ENCODE measurements around the gene FLCN. TPM values are rescaled to one million over a fixed set of nuclear protein-coding genes. Genes with fewer than 3 reads are reported as not detected.

Gene FLCN
- polyA plus RNA-seq, 2 of the 4 experiments (the other 2 are of a cell fraction) = 14.2 to 25.1 TPM

DNA sequence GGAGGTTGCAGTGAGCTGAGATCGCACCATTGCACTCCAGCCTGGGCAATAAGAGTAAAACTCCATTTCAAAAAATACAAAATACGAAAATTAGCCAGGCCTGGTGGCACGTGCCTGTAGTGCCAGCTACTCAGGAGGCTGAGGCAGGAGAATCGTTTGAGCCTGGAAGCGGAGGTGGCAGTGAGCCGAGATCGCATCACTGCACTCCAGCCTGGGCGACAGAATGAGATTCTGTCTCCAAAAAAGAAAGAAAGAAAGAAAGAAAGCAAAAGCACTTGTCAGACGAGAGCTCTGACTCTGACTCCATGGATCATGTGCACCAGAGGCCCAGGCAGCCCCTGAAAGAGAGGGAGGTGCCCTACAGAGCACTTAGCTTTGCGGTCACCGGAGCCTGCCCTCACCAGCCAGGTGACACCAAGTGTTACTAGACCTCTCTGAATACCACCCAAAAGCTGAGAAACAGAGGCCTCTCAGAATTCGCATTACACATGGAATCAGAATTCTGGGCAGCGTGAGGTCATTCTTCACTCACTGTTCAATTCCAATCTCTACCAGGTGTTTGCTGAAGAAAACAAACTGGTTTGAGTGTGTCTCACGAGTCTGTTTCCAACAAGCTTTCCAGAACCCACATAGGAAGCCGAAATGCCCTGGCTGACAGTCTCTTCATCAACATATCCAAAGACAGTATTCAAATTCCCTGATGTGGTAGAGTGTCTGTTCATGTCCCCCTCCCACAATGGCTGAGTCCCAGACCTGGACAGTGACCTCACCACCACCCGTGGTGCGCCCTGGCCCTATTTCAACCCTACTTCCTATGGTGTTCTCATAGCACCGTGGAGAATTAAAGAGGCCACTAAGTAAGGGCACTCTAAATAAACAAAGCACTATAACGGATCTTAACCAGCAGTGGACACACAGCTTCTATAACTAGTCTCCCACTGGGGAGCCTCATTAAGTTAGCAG is 1.5 kb downstream of the FLCN start:
- POLR2A ChIA-PET = interaction anchor here (0.6 to 0.7 kb wide), 2 partner anchors 23 to 45 kb away, joined by 3 to 4 read pairs; no protein-coding TSS in a partner anchor
- TF ChIP-seq POLR2A (IDR thresholded peaks at IDR 0.05; ENCODE audit: low read length) (no peak), RCOR1 (IDR thresholded peaks at IDR 0.05; ENCODE audit: low read depth, low read length) (no peak), MAZ (IDR thresholded peaks at IDR 0.05; ENCODE audit: borderline replicate concordance, low read depth, low read length) (no peak), ZSCAN20 (CRISPR knock-in tag; IDR thresholded peaks at IDR 0.05) (no peak), HOXB5 (CRISPR knock-in tag; IDR thresholded peaks at IDR 0.05) (no peak)
- 76% methylated on average over 19 of the region's 19 CpGs for WGBS (ENCODE audit: missing lambda C conversion rate)

GRCh38 chr17:17232303-17232621 is 4.7 kb downstream of the FLCN start:
- POLR2A ChIA-PET = no interaction called here
- FAIRE-seq (no peak), ATAC-seq (no peak), DNase-seq (ENCODE audit: low read depth in 1 of 2, low spot score in 1 of 2) (no peak)
- CTCF ChIA-PET = interaction anchor here (0.6 to 1.2 kb wide), 4 partner anchors 9 to 129 kb away, joined by 3 to 4 read pairs (median 4); no protein-coding TSS in a partner anchor
- H3K4me3 ChIP-seq = no peak overlapping the region
- WGBS (ENCODE audit: missing lambda C conversion rate) = 90% methylated on average over 11 of the region's 11 CpGs
- no peak for TF ChIP-seq NPAS2 (CRISPR knock-in tag; IDR thresholded peaks at IDR 0.05; ENCODE audit: borderline replicate concordance)
- TF ChIP-seq BHLHE40 (IDR thresholded peaks at IDR 0.05; ENCODE audit: low read depth, low read length) = no peak
- no peak for TF ChIP-seq MYC (IDR thresholded peaks at IDR 0.05; ENCODE audit: borderline replicate concordance, low read length)
- TF ChIP-seq EHMT2 (IDR thresholded peaks at IDR 0.05; ENCODE audit: low read depth) = no peak
- TF ChIP-seq TP53 (CRISPR knock-in tag; IDR thresholded peaks at IDR 0.05) = no peak
- no peak for TF ChIP-seq MAZ (IDR thresholded peaks at IDR 0.05; ENCODE audit: borderline replicate concordance, low read depth, low read length)
- no peak for TF ChIP-seq E2F6 (IDR thresholded peaks at IDR 0.05; ENCODE audit: borderline replicate concordance, low read depth)
- H3K4me1 ChIP-seq = peaks cover 10% of the 10 kb centered on the region
- no peak overlapping the region for H3K27ac ChIP-seq
- H3K4me2 ChIP-seq = no peak overlapping the region
- no peaks in the 10 kb centered on the region for H3K9me3 ChIP-seq

More for the DNA sequence above, 1.5 kb downstream of the FLCN start:
- CTCF ChIA-PET = interaction anchor here (0.6 to 2.9 kb wide), 5 partner anchors 10 to 624 kb away, joined by 3 to 11 read pairs (median 4); no protein-coding TSS in a partner anchor
- no peak for DNase-seq (ENCODE audit: low read depth in 1 of 2, low spot score in 1 of 2)
- Histone ChIP-seq H3K4me1 (peaks cover 16% of the 10 kb centered on the region), H3K4me2 (peak overlapping the region; percentile 93), H3K9me3 (no peaks in the 10 kb centered on the region), H3K4me3 (peak overlapping the region; percentile 85), H3K27ac (peak overlapping the region; percentile 82 to 97)
- peak in 1 of 2 experiments; percentile 1; a peak in 2 of 6 replicates for ATAC-seq
- no peak for FAIRE-seq

GRCh38 chr17:17231621-17232302 is 5.2 kb downstream of the FLCN start:
- Histone ChIP-seq H3K4me1 (peaks cover 10% of the 10 kb centered on the region), H3K27ac (no peak overlapping the region), H3K4me3 (no peak overlapping the region), H3K4me2 (no peak overlapping the region), H3K9me3 (no peaks in the 10 kb centered on the region)
- ATAC-seq = no peak
- CTCF ChIA-PET = interaction anchor here (0.8 to 1.2 kb wide), 3 partner anchors 8 to 89 kb away, joined by 3 to 4 read pairs (median 3); no protein-coding TSS in a partner anchor
- DNase-seq (ENCODE audit: low read depth in 1 of 2, low spot score in 1 of 2) = no peak
- WGBS (ENCODE audit: missing lambda C conversion rate) = 86% methylated on average over 16 of the region's 16 CpGs
- FAIRE-seq = no peak
- POLR2A ChIA-PET = no interaction called here
- no peak for TF ChIP-seq MAFK (IDR thresholded peaks at IDR 0.05; ENCODE audit: partially characterized antibody)
- TF ChIP-seq ZC3H11A (IDR thresholded peaks at IDR 0.05) = no peak
- TF ChIP-seq CHD2 (IDR thresholded peaks at IDR 0.05; ENCODE audit: low read length, partially characterized antibody) = no peak
- no peak for TF ChIP-seq NPAS2 (CRISPR knock-in tag; IDR thresholded peaks at IDR 0.05; ENCODE audit: borderline replicate concordance)
- TF ChIP-seq RNF2 (IDR thresholded peaks at IDR 0.05; ENCODE audit: borderline replicate concordance, low read depth) = no peak

Measured in A549 (cell line).